Left hindlimb (tissue), 1 donor: Measurements from ENCODE around the gene ARL8A.
A peak's percentile ranks its signal among the peaks of the same experiment; 100 is the strongest.
"Not testable (repeated sequence)": the region's sequence is repeated elsewhere in the genome, so short reads cannot be mapped to it uniquely, and the experiment has no call there.

ENCODE experiments used
- DNase-seq: peaks from one replicate; pipeline ENCODE4 v3.0.0-alpha.2; 2018

Gene ARL8A

GRCh38 chr1:202144402-202145067 is at the start of gene ARL8A:
Gene ARL8A (minus strand): TSS chr1:202144737. CDS start chr1:202144572, 165 bp downstream.
- DNase-seq: peak; percentile 76

- no peak for DNase-seq
Measured at GRCh38 chr1:202194328-202194648, 49.8 kb upstream of the ARL8A start.

- no peak for DNase-seq
Measured at GRCh38 chr1:202193614-202194327, 49.2 kb upstream of the ARL8A start, which contains the start of gene LGR6. Gene LGR6 (plus strand): TSS chr1:202193799. CDS start chr1:202193990, 191 bp downstream.

- peak; percentile 62 for DNase-seq
Measured at GRCh38 chr1:202192770-202193613, 48.5 kb upstream of the ARL8A start.

- not testable (repeated sequence) for DNase-seq
Measured at GRCh38 chr1:202191391-202191790, 46.9 kb upstream of the ARL8A start.

GRCh38 chr1:202189918-202190715 is 45.6 kb upstream of the ARL8A start:
- DNase-seq: no peak

- peak; percentile 76 for DNase-seq
Measured at GRCh38 chr1:202189001-202189790, 44.7 kb upstream of the ARL8A start.

GRCh38 chr1:202187697-202188407 is 43.3 kb upstream of the ARL8A start:
- no peak for DNase-seq

- no peak for DNase-seq
Measured at GRCh38 chr1:202187041-202187671, 42.6 kb upstream of the ARL8A start.

- DNase-seq: no peak
Measured at GRCh38 chr1:202186327-202186726, 41.8 kb upstream of the ARL8A start.

GRCh38 chr1:202184750-202185460 is 40.4 kb upstream of the ARL8A start:
- peak; percentile 77 for DNase-seq

- DNase-seq: no peak
Measured at GRCh38 chr1:202182040-202182877, 37.7 kb upstream of the ARL8A start.

- DNase-seq: no peak
Measured at GRCh38 chr1:202181586-202181985, 37.0 kb upstream of the ARL8A start.

- DNase-seq: not testable (repeated sequence)
Measured at GRCh38 chr1:202180751-202181139, 36.2 kb upstream of the ARL8A start.

GRCh38 chr1:202179828-202180750 is 35.6 kb upstream of the ARL8A start:
- no peak for DNase-seq

GRCh38 chr1:202176949-202177927 is 32.7 kb upstream of the ARL8A start:
- DNase-seq: no peak

- no peak for DNase-seq
Measured at GRCh38 chr1:202173993-202174392, 29.5 kb upstream of the ARL8A start.
